ENCODE measurements around the gene NDUFAF3.

Gene NDUFAF3

DNA sequence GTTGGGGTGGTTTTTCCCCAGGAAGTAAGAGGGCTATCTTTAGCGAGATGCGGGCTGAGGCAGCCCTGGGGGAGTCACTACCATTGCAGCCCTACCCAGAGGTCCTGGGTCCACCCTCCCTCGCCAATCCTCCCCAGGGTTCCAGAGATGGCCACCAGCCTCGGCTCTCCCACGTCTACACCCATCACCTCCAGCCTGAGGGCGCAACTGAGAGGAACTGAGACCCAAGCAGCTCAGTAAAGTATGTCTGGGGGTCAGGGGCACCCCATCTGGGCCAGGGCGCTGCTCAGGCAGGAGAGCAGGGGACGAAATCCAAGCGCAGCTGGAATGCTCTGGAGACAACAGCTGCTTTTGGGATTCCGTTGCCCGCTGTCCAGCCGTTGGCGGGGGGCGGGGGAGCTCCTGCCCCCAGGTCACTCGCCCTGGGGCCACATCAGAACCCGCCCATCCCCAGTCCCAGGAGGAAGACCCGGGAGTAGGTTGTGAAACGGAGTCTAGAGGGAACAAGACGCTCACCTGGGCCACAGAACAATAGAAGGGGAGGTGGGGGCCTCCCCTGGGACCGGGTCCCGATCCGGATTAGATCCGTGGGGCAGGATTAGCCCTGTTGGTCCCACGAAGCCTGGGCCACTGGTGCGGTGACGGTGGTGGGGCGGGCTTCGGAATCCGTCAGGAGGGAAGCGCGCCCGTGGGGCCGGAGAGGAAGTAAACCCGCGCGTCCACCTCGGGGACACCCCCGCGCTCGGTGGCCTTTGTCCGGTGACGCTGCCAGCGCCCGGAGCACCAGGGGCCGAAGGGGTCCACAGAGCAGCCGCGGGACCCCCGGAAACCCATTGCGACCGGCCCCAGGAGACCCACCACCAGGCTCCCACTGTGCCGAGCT, 1.4 kb upstream of the NDUFAF3 start:
- H3K4me3 Mint-ChIP-seq, result peak overlapping the region; percentile 96
- H3K9me3 Mint-ChIP-seq, result no peaks in the 10 kb centered on the region
- DNase-seq, result peak; percentile 44
- H3K27ac Mint-ChIP-seq, result peak overlapping the region; percentile 81
- peaks cover 37% of the 10 kb centered on the region for H3K36me3 Mint-ChIP-seq (ENCODE audit: low read depth)
- ATAC-seq, result peak; percentile 1
- H3K4me1 Mint-ChIP-seq, result peaks cover 55% of the 10 kb centered on the region
- no peaks in the 10 kb centered on the region for H3K27me3 Mint-ChIP-seq

DNA sequence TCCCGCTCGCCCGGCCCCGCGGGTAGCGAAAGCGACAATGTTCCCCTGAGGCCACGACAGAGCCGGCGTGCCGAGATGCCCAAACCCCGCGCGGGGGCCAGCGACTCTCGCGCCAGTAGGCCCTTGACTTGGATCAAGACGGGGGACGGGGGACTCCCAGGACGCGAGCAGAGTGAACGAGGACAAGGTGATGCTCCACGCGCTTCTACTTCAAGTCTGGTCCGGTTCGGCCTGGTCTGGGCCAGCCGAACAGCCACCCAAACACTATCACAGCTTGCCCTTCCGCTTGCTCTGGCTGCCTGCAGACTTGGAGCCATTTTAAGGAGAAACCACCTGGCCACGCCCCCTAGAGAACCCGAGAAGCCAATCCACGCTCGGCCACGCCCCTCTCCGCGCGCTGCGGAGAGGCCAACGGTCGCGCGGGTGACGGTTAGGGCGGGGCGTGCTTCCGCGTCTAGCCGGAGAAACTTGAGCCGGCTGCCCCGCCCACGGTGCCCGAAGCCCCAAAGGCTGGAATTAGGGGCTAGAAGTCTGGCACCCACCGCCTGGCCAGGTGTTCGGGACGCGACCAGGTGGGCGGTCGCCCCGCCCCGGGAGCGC, 608 bp upstream of the NDUFAF3 start:
- DNase-seq, result peak; percentile 99
- peak; percentile 53 for ATAC-seq
- Mint-ChIP-seq H3K27me3 (no peaks in the 10 kb centered on the region), H3K4me3 (peak overlapping the region; percentile 96), H3K27ac (peak overlapping the region; percentile 95), H3K4me1 (peaks cover 62% of the 10 kb centered on the region), H3K9me3 (no peaks in the 10 kb centered on the region), H3K36me3 (ENCODE audit: low read depth) (peaks cover 43% of the 10 kb centered on the region)

- DNase-seq (no peak), ATAC-seq (no peak)
- Mint-ChIP-seq H3K27me3 (no peaks in the 10 kb centered on the region), H3K4me3 (peak overlapping the region; percentile 96), H3K27ac (peak overlapping the region; percentile 92), H3K9me3 (no peaks in the 10 kb centered on the region), H3K4me1 (peaks cover 67% of the 10 kb centered on the region), H3K36me3 (ENCODE audit: low read depth) (peaks cover 56% of the 10 kb centered on the region)
Observed at GRCh38 chr3:49022688-49023171, 809 bp downstream of the NDUFAF3 start.

GRCh38 chr3:49023775-49024174, 1.9 kb downstream of the NDUFAF3 start:
- H3K9me3 Mint-ChIP-seq, result no peaks in the 10 kb centered on the region
- peak overlapping the region; percentile 64 for H3K27ac Mint-ChIP-seq
- H3K27me3 Mint-ChIP-seq, result no peaks in the 10 kb centered on the region
- peak overlapping the region; percentile 96 for H3K4me3 Mint-ChIP-seq
- peaks cover 75% of the 10 kb centered on the region for H3K4me1 Mint-ChIP-seq
- peaks cover 65% of the 10 kb centered on the region for H3K36me3 Mint-ChIP-seq (ENCODE audit: low read depth)
- ATAC-seq (no peak), DNase-seq (no peak)

DNA sequence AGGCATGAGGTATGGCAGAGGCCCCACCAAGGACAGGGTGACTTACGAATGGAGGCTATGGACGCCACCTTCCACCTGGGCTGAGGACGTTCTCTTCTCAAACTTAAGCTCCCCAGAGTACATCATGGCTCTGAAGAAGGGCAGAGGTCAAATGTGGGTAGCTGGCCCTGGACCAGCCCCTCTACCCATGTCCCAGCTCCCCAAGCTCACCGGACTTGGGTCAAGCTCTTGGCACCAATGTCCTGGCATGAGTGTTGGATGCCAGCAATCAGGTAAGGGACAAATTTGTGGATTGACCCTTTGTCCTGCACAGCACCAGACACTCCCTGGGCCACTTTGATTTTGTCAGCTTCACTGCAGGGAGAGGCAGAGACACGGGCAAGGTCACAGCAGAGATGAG, 2.5 kb downstream of the NDUFAF3 start:
- DNase-seq (no peak), ATAC-seq (no peak)
- H3K9me3 Mint-ChIP-seq, result no peaks in the 10 kb centered on the region
- peaks cover 72% of the 10 kb centered on the region for H3K4me1 Mint-ChIP-seq
- peak overlapping the region; percentile 96 for H3K4me3 Mint-ChIP-seq
- peaks cover 70% of the 10 kb centered on the region for H3K36me3 Mint-ChIP-seq (ENCODE audit: low read depth)
- H3K27ac Mint-ChIP-seq, result peak overlapping the region; percentile 64
- H3K27me3 Mint-ChIP-seq, result no peaks in the 10 kb centered on the region

GRCh38 chr3:49025005-49025792, 3.3 kb downstream of the NDUFAF3 start:
- peak overlapping the region; percentile 96 for H3K4me3 Mint-ChIP-seq
- peaks cover 75% of the 10 kb centered on the region for H3K36me3 Mint-ChIP-seq (ENCODE audit: low read depth)

DNA sequence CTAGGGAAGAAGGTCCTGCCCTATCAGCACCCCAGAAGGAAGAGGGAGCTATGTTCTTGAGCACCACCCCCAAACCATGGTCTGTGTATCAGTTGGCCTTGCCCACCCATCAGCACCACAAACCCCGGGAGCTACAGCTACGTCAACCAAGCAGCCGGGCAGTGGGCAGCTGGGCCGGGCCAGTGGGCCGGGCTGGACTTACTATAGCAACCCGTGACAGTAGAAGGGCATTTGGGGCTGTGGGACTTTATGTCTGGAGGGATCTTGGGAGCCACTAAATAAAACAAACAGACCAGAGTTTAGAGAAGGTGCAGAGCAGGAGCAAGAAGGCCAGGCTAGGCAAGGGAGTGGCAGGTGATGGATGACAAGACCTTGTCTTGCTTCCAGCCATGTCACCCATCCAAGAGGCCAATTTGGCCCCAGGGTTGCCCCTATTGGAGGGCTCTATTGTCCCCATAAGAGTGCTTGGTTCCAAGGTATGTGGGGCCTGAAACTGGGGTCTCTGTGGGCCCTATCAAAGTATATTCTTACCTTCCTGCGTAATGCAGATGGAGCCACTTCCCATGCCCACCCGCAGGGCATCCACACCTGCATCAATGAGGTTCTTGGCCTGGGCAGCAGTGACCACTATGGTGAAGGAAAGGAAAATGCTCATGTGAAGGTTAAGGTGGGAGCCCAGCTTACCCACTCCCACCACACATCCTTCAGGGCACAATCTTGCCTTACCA, 4.0 kb downstream of the NDUFAF3 start:
- Mint-ChIP-seq H3K4me3 (peak overlapping the region; percentile 85), H3K27me3 (no peaks in the 10 kb centered on the region), H3K27ac (peak overlapping the region; percentile 71), H3K36me3 (ENCODE audit: low read depth) (peaks cover 76% of the 10 kb centered on the region), H3K4me1 (peaks cover 68% of the 10 kb centered on the region), H3K9me3 (no peaks in the 10 kb centered on the region)
- DNase-seq (no peak), ATAC-seq (no peak)

More at GRCh38 chr3:49025005-49025792, 3.3 kb downstream of the NDUFAF3 start:
- Mint-ChIP-seq H3K9me3 (no peaks in the 10 kb centered on the region), H3K27ac (peak overlapping the region; percentile 64), H3K4me1 (peaks cover 70% of the 10 kb centered on the region), H3K27me3 (no peaks in the 10 kb centered on the region)
- DNase-seq, result no peak
- ATAC-seq, result no peak

DNA sequence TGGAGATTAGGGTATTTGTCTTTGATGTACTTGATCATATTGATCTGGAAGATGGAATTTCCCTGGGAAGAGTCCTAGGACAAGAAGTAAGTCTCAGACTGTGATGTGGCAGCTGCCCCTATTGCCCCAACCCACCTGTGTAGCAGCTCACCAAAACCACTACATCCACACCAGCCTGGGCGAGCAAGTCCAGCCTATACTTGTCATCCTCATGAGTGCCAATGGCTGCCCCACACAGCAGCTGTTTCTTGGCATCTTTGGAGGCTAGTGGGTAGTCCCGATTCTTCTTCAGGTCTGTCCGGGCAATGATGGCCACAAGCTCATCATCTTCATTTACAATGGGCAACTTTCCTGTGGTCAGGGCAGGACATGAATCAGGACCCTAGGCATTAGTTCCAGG, 4.6 kb downstream of the NDUFAF3 start:
- peak overlapping the region; percentile 85 for H3K4me3 Mint-ChIP-seq
- H3K27ac Mint-ChIP-seq, result peak overlapping the region; percentile 71

GRCh38 chr3:49027634-49028033, 5.7 kb downstream of the NDUFAF3 start:
- H3K9me3 Mint-ChIP-seq, result no peaks in the 10 kb centered on the region
- peak overlapping the region; percentile 85 for H3K4me3 Mint-ChIP-seq
- peaks cover 81% of the 10 kb centered on the region for H3K36me3 Mint-ChIP-seq (ENCODE audit: low read depth)
- ATAC-seq (no peak), DNase-seq (no peak)
- peaks cover 66% of the 10 kb centered on the region for H3K4me1 Mint-ChIP-seq
- no peaks in the 10 kb centered on the region for H3K27me3 Mint-ChIP-seq
- peak overlapping the region; percentile 92 for H3K27ac Mint-ChIP-seq

More for the DNA sequence above, 4.6 kb downstream of the NDUFAF3 start:
- no peak for DNase-seq
- Mint-ChIP-seq H3K4me1 (peaks cover 66% of the 10 kb centered on the region), H3K27me3 (no peaks in the 10 kb centered on the region), H3K9me3 (no peaks in the 10 kb centered on the region), H3K36me3 (ENCODE audit: low read depth) (peaks cover 78% of the 10 kb centered on the region)
- ATAC-seq, result no peak

DNA sequence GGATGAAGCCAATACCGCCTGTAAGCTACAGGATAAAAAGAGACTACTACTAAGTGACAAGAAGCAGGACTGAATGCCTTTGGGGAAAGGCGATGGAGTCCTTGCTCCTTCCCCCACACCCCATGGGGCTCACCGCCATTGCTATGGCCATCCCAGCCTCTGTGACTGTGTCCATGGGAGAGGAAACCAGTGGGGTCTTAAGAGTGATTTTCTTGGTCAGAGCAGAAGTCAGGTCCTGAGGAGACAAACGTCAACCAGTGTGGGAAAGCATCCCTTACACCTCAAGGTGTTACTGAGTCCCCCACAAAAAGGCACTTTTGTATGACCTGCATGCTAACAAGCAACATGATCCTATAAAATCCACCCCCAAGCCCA, 6.4 kb downstream of the NDUFAF3 start:
- H3K36me3 Mint-ChIP-seq (ENCODE audit: low read depth), result peaks cover 81% of the 10 kb centered on the region

GRCh38 chr3:49028673-49029562, 7.0 kb downstream of the NDUFAF3 start, which contains the start of gene IMPDH2:
TSS of gene IMPDH2 (minus strand) at chr3:49029398. CDS start at chr3:49029350, 48 bp downstream.
- Mint-ChIP-seq H3K4me3 (peak within 1 kb of the TSS; percentile 85), H3K27ac (peak within 1 kb of the TSS; percentile 92), H3K36me3 (ENCODE audit: low read depth) (peaks cover 78% of the 10 kb centered on the region), H3K4me1 (peaks cover 57% of the 10 kb centered on the region), H3K27me3 (no peaks in the 10 kb centered on the region), H3K9me3 (no peaks in the 10 kb centered on the region)
- ATAC-seq (peak; percentile 86), DNase-seq (peak; percentile 96)

More for the DNA sequence above, 6.4 kb downstream of the NDUFAF3 start:
- no peaks in the 10 kb centered on the region for H3K27me3 Mint-ChIP-seq
- no peaks in the 10 kb centered on the region for H3K9me3 Mint-ChIP-seq
- DNase-seq (no peak), ATAC-seq (no peak)
- H3K4me1 Mint-ChIP-seq, result peaks cover 62% of the 10 kb centered on the region
- peak overlapping the region; percentile 92 for H3K27ac Mint-ChIP-seq
- H3K4me3 Mint-ChIP-seq, result peak overlapping the region; percentile 85

GRCh38 chr3:49029563-49029884, 7.6 kb downstream of the NDUFAF3 start:
- Mint-ChIP-seq H3K27ac (peak overlapping the region; percentile 92), H3K36me3 (ENCODE audit: low read depth) (peaks cover 73% of the 10 kb centered on the region), H3K27me3 (no peaks in the 10 kb centered on the region), H3K9me3 (no peaks in the 10 kb centered on the region), H3K4me3 (peak overlapping the region; percentile 85), H3K4me1 (peaks cover 51% of the 10 kb centered on the region)
- ATAC-seq (no peak), DNase-seq (no peak)

DNA sequence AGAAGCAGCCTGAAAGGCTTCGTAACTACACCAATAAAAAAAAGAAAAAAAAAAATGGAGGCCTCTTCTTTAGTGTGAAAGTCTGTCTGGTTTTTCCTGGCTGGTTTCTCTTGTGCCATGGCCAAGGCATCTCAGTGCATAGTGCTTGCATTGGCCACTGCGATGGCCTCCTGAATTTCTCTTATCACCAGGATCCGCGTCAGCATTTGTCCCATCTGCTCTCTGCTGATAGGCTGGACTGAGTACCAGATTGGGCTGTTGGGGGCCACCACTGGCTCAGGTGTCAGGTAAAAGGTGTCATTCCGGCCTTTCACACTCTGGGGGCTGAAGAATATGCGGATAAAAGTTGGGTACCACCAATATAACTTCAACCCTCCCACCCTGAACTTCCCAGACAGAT, 8.4 kb downstream of the NDUFAF3 start:
- Mint-ChIP-seq H3K27me3 (no peaks in the 10 kb centered on the region), H3K4me3 (no peak overlapping the region), H3K9me3 (no peaks in the 10 kb centered on the region), H3K4me1 (peaks cover 43% of the 10 kb centered on the region), H3K27ac (peak overlapping the region; percentile 92), H3K36me3 (ENCODE audit: low read depth) (peaks cover 72% of the 10 kb centered on the region)
- ATAC-seq, result no peak
- DNase-seq, result no peak
